Effector memory CD8-positive, alpha-beta T cell (primary cell): ENCODE measurements around the gene USP47.
"Not testable (repeated sequence)": the region's sequence is repeated elsewhere in the genome, so short reads cannot be mapped to it uniquely, and the experiment has no call there.

ENCODE experiments used
- ATAC-seq: fragments of 150-1000 bp; cut with Tn5 transposase; replicated peaks from 2 replicates; pipeline ENCODE4 v1.10.0; 2021; ENCODE audit warnings: mild to moderate bottlenecking, moderate library complexity
- DNase-seq, 3 experiments: peaks; one replicate each; pipeline ENCODE4 v3.0.0; 2021
- H3K27ac Mint-ChIP-seq, 2 donors: one replicate each; pipeline ENCODE4 v1.8.0; 2022; ENCODE audit warnings: mild to moderate bottlenecking in 2 of 2, mixed read lengths in 2 of 2, moderate library complexity in 2 of 2
- H3K27me3 Mint-ChIP-seq, 2 donors: one replicate each; pipeline ENCODE4 v1.8.0; 2022; ENCODE audit warnings: mixed read lengths in 2 of 2
- H3K36me3 Mint-ChIP-seq: one replicate; pipeline ENCODE4 v1.8.0; 2022; ENCODE audit warnings: mild to moderate bottlenecking, moderate library complexity, mixed read lengths; ENCODE audit not compliant: insufficient read depth
- H3K4me1 Mint-ChIP-seq, 2 donors: one replicate each; pipeline ENCODE4 v1.8.0; 2022; ENCODE audit warnings: low read depth in 2 of 2, mixed read lengths in 2 of 2
- H3K4me3 Mint-ChIP-seq, 2 donors: one replicate each; pipeline ENCODE4 v1.8.0; 2022; ENCODE audit warnings: mild to moderate bottlenecking in 2 of 2, mixed read lengths in 2 of 2, moderate library complexity in 2 of 2
- H3K9me3 Mint-ChIP-seq, 2 donors: one replicate each; pipeline ENCODE4 v1.8.0; 2022; ENCODE audit warnings: mixed read lengths in 2 of 2

The USP47 gene

DNA sequence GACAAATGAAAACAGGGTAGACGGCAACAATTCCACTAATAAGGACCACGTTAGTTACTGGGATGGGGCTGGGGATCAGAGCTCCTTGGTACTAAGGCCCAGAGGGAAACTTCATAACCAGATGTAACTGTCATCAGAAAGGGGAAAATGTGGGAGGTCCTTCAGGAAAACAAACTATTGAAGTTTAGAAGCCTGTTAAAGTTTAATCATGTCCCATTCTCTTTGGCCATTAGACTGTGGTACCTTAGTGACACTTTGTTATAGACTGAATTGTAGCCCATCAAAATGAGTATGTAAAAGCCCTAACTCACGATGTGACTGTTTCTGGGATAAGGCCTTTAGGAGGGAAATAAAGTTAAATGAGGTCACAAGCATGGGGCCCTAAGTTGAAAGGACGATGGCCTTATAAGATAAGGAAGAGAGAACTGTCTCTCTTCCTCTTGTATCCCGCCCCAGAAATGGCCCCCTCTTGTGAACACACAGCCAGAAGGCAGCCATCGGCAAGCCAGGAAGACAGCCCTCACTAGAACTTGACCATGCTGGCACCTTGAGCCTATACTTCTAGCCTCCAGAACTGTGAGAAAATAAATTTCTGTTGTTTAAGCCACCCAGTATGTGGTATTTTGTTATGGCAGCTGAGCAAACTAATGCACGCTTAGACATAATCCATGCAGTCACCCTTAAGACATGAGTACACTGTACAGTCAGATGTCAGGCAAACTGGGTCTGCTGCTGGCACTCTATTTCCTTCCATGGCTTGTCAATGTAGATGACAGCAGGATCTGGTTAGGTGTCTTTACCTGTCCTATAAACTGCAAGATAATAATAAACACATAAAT is 26.9 kb upstream of the USP47 start:
- H3K27me3 Mint-ChIP-seq: peaks cover 16 to 26% of the 10 kb centered on the region in 2 donors

DNA sequence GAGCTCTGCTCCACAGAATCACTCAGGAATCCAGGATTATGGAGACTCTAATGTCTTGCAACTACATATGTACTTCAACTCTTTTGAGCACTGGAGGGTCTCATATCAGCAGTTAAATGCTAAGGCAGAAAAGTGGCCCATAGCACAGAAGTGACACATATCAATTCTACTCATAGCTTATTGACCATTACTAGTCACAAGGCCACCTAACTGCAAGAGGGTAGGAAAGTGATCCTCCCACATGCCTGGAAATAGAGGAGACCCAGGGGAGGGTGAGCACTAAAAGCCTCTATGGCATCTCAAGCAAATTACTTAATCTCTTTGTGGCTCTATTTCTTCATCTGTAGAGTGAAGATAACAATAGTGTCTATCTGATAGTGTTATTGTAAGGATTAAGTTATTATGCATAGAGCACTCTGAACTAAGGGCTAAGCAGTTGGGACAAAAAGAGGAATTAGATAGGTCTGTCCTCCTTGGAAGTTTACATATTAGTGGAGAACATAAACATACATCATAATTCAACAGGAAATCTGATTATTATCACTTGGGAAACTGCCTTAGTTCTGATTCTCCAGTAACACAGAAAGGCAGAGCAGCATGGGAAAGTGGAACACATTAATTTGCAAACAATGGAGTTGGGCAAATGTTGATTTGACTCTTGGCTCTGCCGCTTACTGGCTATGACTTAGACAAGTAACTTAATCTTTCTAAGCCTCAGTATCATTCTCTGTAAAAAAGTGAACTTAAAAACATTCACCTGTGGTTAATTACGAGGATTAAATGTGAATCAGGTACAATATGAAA is 25.1 kb upstream of the USP47 start:
- ATAC-seq (no peak), DNase-seq (no peak)
- Mint-ChIP-seq H3K9me3 (no peaks in the 10 kb centered on the region), H3K27ac (no peak overlapping the region), H3K27me3 (peaks cover 16 to 17% of the 10 kb centered on the region in 2 donors), H3K36me3 (peaks cover 4% of the 10 kb centered on the region), H3K4me3 (no peak overlapping the region), H3K4me1 (no peaks in the 10 kb centered on the region)

More for the DNA sequence above, 26.9 kb upstream of the USP47 start:
- no peaks in the 10 kb centered on the region for H3K9me3 Mint-ChIP-seq
- no peaks in the 10 kb centered on the region for H3K4me1 Mint-ChIP-seq
- H3K27ac Mint-ChIP-seq: no peak overlapping the region
- no peak overlapping the region for H3K4me3 Mint-ChIP-seq
- ATAC-seq: no peak
- H3K36me3 Mint-ChIP-seq: peaks cover 4% of the 10 kb centered on the region
- DNase-seq: no peak

DNA sequence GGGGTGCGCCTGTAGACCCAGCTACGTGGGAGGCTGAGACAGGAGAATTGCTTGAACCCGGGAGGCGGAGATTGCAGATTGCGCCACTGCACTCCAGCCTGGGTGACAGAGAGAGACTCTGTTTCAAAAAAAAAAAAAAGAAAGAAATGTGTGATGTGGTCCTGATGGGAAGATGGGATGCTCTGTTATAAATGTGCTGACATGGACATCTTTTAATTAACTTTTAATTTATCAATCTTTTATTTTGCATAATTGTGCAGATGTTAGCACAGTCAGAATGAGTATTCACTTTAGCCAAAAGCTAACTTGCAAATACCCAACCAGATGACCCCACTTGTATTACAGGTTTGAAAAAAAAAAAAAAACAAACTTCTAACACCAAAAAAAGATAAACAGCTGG is 23.8 kb upstream of the USP47 start:
- ATAC-seq (no peak), DNase-seq (no peak)
- Mint-ChIP-seq H3K4me1 (no peaks in the 10 kb centered on the region), H3K9me3 (no peaks in the 10 kb centered on the region), H3K4me3 (no peak overlapping the region), H3K27ac (no peak overlapping the region), H3K27me3 (peaks cover 16 to 17% of the 10 kb centered on the region in 2 donors), H3K36me3 (peaks cover 4% of the 10 kb centered on the region)

DNA sequence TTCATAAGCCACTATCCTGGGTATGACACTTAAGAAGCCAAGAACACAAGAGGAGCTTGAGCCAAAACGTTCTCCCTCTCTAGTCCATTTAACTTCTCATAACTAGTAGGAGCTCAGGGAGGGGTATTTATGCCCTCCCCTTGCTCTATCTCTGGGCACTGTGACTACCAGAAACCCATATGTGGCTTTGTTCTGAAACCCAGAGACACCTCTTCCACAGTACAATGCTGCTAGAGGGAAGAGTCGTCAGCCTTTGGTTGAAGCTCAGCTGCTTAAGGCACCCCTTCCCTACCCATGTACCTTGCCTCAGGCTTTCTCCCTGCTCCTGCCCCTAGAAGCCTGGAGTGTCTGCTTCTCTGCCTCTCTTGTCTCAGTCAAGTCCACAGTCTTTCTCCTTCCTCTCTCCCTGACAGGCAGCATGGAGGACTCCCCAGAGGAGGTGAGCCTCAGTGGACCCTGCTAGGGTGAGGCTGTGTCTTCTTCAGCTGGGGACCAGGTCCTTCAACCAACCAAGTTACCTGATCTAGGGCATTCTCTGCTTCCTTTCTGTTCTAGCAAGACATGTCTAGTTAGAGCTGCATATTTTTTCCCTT is 23.1 kb upstream of the USP47 start:
- ATAC-seq (no peak), DNase-seq (no peak)
- Mint-ChIP-seq H3K4me1 (no peaks in the 10 kb centered on the region), H3K9me3 (no peaks in the 10 kb centered on the region), H3K27me3 (peaks cover 16 to 17% of the 10 kb centered on the region in 2 donors), H3K27ac (no peak overlapping the region), H3K36me3 (peaks cover 4% of the 10 kb centered on the region), H3K4me3 (no peak overlapping the region)

DNA sequence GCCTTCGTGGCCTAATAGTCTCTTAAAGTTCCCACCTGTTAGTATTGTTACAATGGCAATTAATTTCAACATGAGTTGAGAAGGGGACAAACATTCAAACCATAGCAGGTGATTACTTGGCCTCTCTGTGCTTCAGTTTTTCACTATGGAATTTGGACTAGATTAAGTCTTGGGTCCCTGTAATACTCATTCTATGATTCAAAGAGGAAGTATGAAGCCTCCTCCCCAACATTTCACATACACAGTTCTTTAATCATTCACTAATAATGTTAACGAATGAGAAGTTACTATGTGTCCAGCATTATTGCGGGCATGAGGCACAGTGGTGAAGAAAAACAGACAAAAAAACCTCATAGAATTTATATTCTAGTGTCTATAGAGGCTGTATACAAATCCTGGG is 19.9 kb upstream of the USP47 start:
- H3K27me3 Mint-ChIP-seq: peaks cover 9 to 10% of the 10 kb centered on the region in 2 donors
- H3K9me3 Mint-ChIP-seq: no peaks in the 10 kb centered on the region
- no peak overlapping the region for H3K4me3 Mint-ChIP-seq
- no peaks in the 10 kb centered on the region for H3K4me1 Mint-ChIP-seq
- DNase-seq: no peak
- H3K36me3 Mint-ChIP-seq: peaks cover 4% of the 10 kb centered on the region
- no peak for ATAC-seq
- no peak overlapping the region for H3K27ac Mint-ChIP-seq

DNA sequence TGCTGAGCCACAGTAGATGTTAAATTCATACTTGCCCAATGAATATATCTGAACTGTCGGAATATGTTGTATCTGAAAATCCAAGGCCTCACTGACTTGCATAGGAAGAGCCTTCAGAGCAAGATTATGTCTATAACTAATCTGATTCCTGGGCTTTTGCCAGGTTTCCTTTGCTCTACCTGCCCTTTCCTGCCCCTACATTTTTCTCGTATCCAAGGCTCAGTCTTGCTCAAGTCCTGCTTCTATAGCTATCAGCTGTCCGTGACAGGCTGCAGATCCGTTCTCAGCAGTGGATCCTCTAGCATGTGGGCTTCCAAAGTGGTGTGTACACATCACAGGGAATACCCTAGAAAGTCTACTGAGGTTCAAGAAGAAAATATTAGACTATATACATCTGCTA is 18.8 kb upstream of the USP47 start:
- H3K4me1 Mint-ChIP-seq: no peaks in the 10 kb centered on the region
- H3K36me3 Mint-ChIP-seq: peaks cover 4% of the 10 kb centered on the region
- no peak overlapping the region for H3K4me3 Mint-ChIP-seq

DNA sequence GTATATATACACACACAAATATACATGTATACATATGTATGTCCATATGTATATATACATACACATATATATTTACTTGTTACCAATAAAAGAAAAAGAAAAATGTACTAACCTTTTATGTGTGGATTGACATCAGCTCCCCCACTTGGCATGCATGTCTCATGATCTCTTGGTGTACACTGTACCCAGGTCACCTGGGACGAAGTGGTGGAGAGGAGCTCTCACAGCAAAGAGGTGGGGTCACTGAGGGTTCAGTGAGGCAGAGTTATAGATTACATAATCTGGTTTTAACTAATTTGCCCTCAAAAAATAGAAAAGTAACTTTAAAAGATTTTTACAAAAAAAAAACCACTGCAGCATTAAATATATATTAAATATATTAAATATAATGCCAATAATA is 15.5 kb upstream of the USP47 start:
- DNase-seq: no peak
- Mint-ChIP-seq H3K27ac (no peak overlapping the region), H3K27me3 (no peaks in the 10 kb centered on the region), H3K4me1 (no peaks in the 10 kb centered on the region), H3K36me3 (no peaks in the 10 kb centered on the region), H3K9me3 (no peaks in the 10 kb centered on the region), H3K4me3 (no peak overlapping the region)
- no peak for ATAC-seq

More for the DNA sequence above, 18.8 kb upstream of the USP47 start:
- H3K27ac Mint-ChIP-seq: no peak overlapping the region
- H3K27me3 Mint-ChIP-seq: no peaks in the 10 kb centered on the region
- H3K9me3 Mint-ChIP-seq: no peaks in the 10 kb centered on the region
- ATAC-seq (no peak), DNase-seq (no peak)

DNA sequence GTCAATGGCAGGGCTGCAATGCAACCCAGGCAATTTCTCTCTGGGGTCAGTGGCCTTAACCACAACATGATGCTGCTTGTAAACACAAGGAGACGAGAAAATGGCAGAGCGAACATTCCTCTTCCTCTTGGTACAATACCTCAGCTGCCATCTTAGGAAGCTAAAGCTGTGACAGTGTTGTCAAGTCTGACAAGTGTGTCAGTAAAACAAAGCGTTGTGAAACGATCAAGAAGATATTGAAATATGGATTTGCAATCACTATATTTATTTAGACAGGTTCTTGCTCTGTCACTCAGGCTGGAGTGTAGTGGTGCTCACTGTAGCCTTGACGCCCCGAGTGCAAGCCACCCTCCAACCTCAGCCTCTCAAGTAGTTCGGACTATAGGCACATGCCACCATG is 14.5 kb upstream of the USP47 start:
- ATAC-seq (no peak), DNase-seq (no peak)
- Mint-ChIP-seq H3K27ac (no peak overlapping the region), H3K4me3 (no peak overlapping the region), H3K27me3 (no peaks in the 10 kb centered on the region), H3K36me3 (no peaks in the 10 kb centered on the region), H3K4me1 (no peaks in the 10 kb centered on the region), H3K9me3 (no peaks in the 10 kb centered on the region)

DNA sequence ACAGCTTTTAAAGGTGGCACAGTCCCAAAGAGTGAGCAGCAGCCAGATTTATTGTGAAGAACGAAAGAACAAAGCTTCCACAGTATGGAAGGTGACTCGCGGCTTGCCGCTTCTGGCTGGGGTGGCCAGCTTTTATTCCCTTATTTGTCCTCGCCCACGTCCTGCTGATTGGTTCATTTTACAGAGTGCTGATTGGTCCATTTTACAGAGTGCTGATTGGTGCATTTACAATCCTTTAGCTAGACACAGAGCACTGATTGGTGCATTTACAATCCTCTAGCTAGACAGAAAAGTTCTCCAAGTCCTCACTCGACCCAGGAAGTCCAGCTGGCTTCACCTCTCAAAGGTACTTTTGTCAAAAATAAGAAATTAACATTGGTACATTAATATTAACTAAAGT is 10.4 kb upstream of the USP47 start:
- not testable (repeated sequence) for ATAC-seq, H3K4me1 Mint-ChIP-seq, H3K36me3 Mint-ChIP-seq, DNase-seq, H3K9me3 Mint-ChIP-seq, H3K4me3 Mint-ChIP-seq, H3K27ac Mint-ChIP-seq
- peaks cover 9 to 18% of the 10 kb centered on the region in 2 donors for H3K27me3 Mint-ChIP-seq

DNA sequence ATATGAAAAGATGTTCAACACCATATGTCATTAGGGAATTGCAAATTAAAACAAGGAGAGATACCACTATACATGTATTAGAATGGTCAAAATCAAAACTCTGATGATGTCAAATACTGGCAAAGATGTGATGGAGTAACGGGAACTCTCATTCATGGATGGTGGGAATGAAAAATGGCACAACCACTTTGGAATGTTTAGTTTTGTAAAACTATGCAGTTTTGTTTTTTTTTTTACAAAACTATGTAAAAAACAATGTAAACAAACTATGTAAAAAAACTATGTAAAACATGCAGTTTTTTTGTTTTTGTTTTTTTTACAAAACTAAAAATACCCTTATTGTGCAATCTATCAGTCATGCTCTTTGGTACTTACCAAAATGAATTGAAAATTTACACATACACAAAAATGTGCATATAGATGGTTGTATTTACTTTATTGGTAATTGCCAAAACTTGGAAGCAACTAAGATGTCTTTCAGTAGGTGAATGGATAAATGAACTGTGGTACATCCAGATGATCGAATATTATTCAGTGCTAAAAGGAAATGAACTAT is 5.0 kb upstream of the USP47 start:
- ATAC-seq: no peak
- no peak for DNase-seq

DNA sequence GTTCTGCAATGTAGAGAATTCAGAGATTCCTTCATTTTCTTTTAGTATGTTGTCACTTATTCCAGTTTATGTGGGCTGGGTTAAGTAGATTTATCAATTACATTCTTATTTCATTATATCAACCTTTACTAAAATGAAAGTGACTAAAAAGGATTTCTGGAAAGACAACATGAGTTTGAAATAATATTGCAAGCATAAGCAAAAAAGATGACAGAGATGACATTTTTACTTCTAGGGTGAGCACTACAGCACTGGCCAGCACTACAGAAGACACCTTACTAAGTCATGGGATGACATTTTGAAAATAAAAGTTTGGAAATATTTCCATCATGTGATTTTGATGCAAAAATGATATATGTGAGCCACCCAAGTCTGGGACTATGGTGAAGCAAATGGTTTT is 2.1 kb upstream of the USP47 start:
- Mint-ChIP-seq H3K27ac (no peak overlapping the region), H3K27me3 (peaks cover 24 to 25% of the 10 kb centered on the region in 2 donors), H3K4me1 (peaks cover 2 to 3% of the 10 kb centered on the region in 2 donors), H3K4me3 (no peak overlapping the region), H3K36me3 (peaks cover 8% of the 10 kb centered on the region), H3K9me3 (no peaks in the 10 kb centered on the region)
- ATAC-seq (no peak), DNase-seq (no peak)

More for the DNA sequence above, 5.0 kb upstream of the USP47 start:
- peaks cover 30 to 35% of the 10 kb centered on the region in 2 donors for H3K27me3 Mint-ChIP-seq
- no peaks in the 10 kb centered on the region for H3K4me1 Mint-ChIP-seq
- H3K36me3 Mint-ChIP-seq: peaks cover 6% of the 10 kb centered on the region
- H3K4me3 Mint-ChIP-seq: no peak overlapping the region
- no peak overlapping the region for H3K27ac Mint-ChIP-seq
- no peaks in the 10 kb centered on the region for H3K9me3 Mint-ChIP-seq

DNA sequence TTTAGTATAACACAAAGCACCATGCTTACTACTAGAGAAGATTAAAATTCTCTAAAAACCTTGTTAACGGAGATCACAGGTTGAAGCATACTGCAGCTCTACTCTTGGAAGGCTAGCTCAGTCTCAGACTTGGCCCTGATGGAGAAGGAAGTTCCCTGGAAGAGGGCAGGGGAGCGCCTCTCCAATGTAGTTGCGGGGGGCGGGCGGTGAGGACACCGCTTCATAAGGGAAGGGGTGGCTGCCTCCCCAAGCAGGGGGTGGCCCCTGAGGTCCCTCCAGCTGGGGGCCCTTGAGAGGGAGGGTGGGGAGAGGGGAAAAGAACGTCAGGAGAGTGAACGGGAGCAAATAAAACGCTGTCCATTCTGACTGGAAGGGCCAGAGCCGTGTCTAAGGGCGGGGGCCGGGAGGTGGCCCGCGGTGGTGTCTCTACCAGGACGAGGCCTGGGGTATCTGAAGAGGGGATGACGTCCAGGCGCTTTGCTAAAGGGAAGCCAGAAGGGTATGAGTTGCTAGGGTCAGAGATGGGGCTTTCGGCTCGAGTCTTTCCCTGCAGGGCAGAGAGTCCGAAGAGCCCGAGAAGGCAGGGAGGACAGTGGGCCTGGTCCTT is 553 bp upstream of the USP47 start:
- peaks cover 8% of the 10 kb centered on the region for H3K36me3 Mint-ChIP-seq
- H3K4me1 Mint-ChIP-seq: peaks cover 14 to 18% of the 10 kb centered on the region in 2 donors
- no peaks in the 10 kb centered on the region for H3K9me3 Mint-ChIP-seq
- no peak overlapping the region for H3K4me3 Mint-ChIP-seq
- H3K27ac Mint-ChIP-seq: no peak overlapping the region
- peaks cover 19 to 23% of the 10 kb centered on the region in 2 donors for H3K27me3 Mint-ChIP-seq
- DNase-seq: no peak
- ATAC-seq: no peak

DNA sequence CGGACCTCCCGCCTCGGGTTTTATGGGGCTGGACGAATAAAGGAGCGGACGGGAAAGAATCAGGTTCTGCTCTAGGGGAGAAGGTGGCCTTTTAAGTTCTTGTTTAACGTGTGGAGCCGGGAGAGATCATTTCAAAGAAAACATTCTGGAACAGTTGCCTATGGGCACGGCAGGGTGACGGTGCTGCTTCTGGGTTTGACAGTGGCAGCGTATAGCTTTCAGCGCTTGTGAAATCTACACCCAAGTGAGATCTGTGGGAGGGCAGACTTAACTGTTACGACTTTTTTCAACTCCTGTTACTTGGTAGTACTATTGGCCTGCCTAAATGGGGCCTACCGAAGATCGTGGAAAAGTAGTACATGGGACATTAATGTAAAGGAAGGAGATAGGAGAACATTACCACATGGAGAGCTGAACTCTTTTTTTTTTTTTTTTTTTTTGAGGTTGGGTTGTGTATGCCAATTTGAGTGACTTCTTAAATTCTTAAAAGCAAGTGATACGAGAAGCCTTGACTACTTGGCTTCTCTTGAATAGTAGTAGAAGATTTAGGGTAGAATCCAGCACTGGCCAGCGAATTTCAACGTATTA is 743 bp downstream of the USP47 start:
- ATAC-seq (peak; percentile 63), DNase-seq (peak; percentile 50 to 68 (median 57))
- Mint-ChIP-seq H3K27me3 (peaks cover 9 to 12% of the 10 kb centered on the region in 2 donors), H3K36me3 (peaks cover 8% of the 10 kb centered on the region), H3K27ac (no peak overlapping the region), H3K4me1 (peaks cover 23 to 31% of the 10 kb centered on the region in 2 donors), H3K9me3 (no peaks in the 10 kb centered on the region), H3K4me3 (no peak overlapping the region)
